Large intestine (tissue), 3 donors: ENCODE results near the gene BZW2. TPM values are rescaled to one million over a fixed set of nuclear protein-coding genes. Genes with fewer than 3 reads are reported as not detected.
A peak's percentile ranks its signal among the peaks of the same experiment; 100 is the strongest.
"Not testable (repeated sequence)": the region's sequence is repeated elsewhere in the genome, so short reads cannot be mapped to it uniquely, and the experiment has no call there.

ENCODE experiments used
- DNase-seq, 2 donors: peaks; one replicate each; pipeline versions ENCODE4 v3.0.0 to v3.0.0-alpha.2; 2013
- H3K27ac ChIP-seq: one replicate; pipeline ENCODE4 v1.5.1; 2013; ENCODE audit warnings: low read length
- H3K27me3 ChIP-seq: 2 replicates; pipeline ENCODE4 v1.6.1; 2013; ENCODE audit warnings: low read length; ENCODE audit not compliant: control insufficient read depth, insufficient read depth
- H3K36me3 ChIP-seq: 2 replicates; pipeline ENCODE4 v1.6.1; 2013; ENCODE audit warnings: low read length; ENCODE audit not compliant: control insufficient read depth, insufficient read depth
- H3K4me1 ChIP-seq: one replicate; pipeline ENCODE4 v1.6.1; 2013; ENCODE audit warnings: low read length; ENCODE audit not compliant: control insufficient read depth, insufficient read depth
- H3K4me3 ChIP-seq: one replicate; pipeline ENCODE4 v1.5.1; 2013; ENCODE audit warnings: low read length
- H3K9me3 ChIP-seq: one replicate; pipeline ENCODE4 v1.6.1; 2013; ENCODE audit warnings: mild to moderate bottlenecking, low read depth, low read length, moderate library complexity; ENCODE audit not compliant: control insufficient read depth
- WGBS: methylation state at CpG from one replicate; pipeline ENCODE4 v1.1.5; 2013; ENCODE audit warnings: low lambda C conversion rate; ENCODE audit not compliant: insufficient coverage; 5-methylcytosine and 5-hydroxymethylcytosine counted together
- polyA plus RNA-seq: library from polyadenylated mRNA; unstranded; fragments of 120-200 nt; gene quantifications from one replicate; pipeline ENCODE4 v1.2.1, GENCODE V29; 2013

The BZW2 gene
- polyA plus RNA-seq, 1 donor: 69.7 TPM

- Histone ChIP-seq H3K27ac (peak overlapping the region; percentile 91), H3K36me3 (peaks cover 12% of the 10 kb centered on the region), H3K4me3 (no peak overlapping the region), H3K4me1 (peaks cover 16% of the 10 kb centered on the region), H3K9me3 (no peaks in the 10 kb centered on the region), H3K27me3 (no peaks in the 10 kb centered on the region)
- no CpG with 5 or more reads among the region's 5 CpGs for WGBS
- DNase-seq: no peak
Measured at GRCh38 chr7:16668978-16669377, 23.0 kb downstream of the BZW2 start.

DNA sequence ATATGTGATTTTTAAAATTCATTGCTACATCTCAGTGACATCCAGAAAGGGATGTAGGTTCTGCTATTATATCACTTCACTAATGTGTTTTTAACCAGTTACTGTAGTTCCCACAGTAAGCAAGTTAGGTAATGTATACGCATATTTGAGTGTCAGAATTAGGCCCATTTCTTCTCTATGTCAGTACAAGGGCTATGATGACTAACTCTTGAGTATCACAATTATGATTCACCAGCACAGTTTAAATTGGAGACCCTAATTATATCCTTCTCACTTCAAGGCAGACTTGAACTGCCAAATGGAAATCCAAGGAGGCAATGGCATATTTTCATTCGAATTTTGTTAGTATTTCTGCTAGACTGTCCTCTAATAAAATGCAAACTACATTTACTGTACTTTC lies 23.6 kb downstream of the BZW2 start:
- Histone ChIP-seq H3K4me3 (no peak overlapping the region), H3K9me3 (no peaks in the 10 kb centered on the region), H3K4me1 (peaks cover 16% of the 10 kb centered on the region), H3K36me3 (peaks cover 17% of the 10 kb centered on the region), H3K27me3 (no peaks in the 10 kb centered on the region), H3K27ac (peak overlapping the region; percentile 32)
- no peak for DNase-seq
- whole genome bisulfite sequencing: 90% methylated on average over 1 of the region's 2 CpGs

- Histone ChIP-seq H3K4me1 (peaks cover 16% of the 10 kb centered on the region), H3K4me3 (no peak overlapping the region), H3K9me3 (no peaks in the 10 kb centered on the region), H3K27ac (no peak overlapping the region), H3K36me3 (peaks cover 19% of the 10 kb centered on the region), H3K27me3 (no peaks in the 10 kb centered on the region)
- no CpG with 5 or more reads among the region's 1 CpG for WGBS
- no peak for DNase-seq
Measured at GRCh38 chr7:16670021-16670420, 24.0 kb downstream of the BZW2 start.

GRCh38 chr7:16670731-16671344 lies 24.9 kb downstream of the BZW2 start:
- DNase-seq: no peak
- Histone ChIP-seq H3K27ac (no peak overlapping the region), H3K4me1 (peaks cover 16% of the 10 kb centered on the region), H3K27me3 (no peaks in the 10 kb centered on the region), H3K36me3 (peaks cover 25% of the 10 kb centered on the region), H3K9me3 (no peaks in the 10 kb centered on the region), H3K4me3 (no peak overlapping the region)
- 100% methylated on average over 1 of the region's 4 CpGs for WGBS

GRCh38 chr7:16671811-16672210 lies 25.8 kb downstream of the BZW2 start:
- Histone ChIP-seq H3K4me1 (peaks cover 16% of the 10 kb centered on the region), H3K36me3 (peaks cover 22% of the 10 kb centered on the region), H3K4me3 (no peak overlapping the region), H3K27ac (no peak overlapping the region), H3K9me3 (no peaks in the 10 kb centered on the region), H3K27me3 (no peaks in the 10 kb centered on the region)
- 57% methylated on average over 1 of the region's 3 CpGs for WGBS
- DNase-seq: no peak

- no peaks in the 10 kb centered on the region for H3K4me1 ChIP-seq
- WGBS: 100% methylated on average over 1 of the region's 3 CpGs
- no peak for DNase-seq
- H3K36me3 ChIP-seq: peaks cover 38% of the 10 kb centered on the region
- no peak overlapping the region for H3K27ac ChIP-seq
- no peak overlapping the region for H3K4me3 ChIP-seq
- H3K9me3 ChIP-seq: peaks cover 3% of the 10 kb centered on the region
- no peaks in the 10 kb centered on the region for H3K27me3 ChIP-seq
Measured at GRCh38 chr7:16675277-16675676, 29.3 kb downstream of the BZW2 start.

GRCh38 chr7:16677978-16678494 lies 32.1 kb downstream of the BZW2 start:
- WGBS: 76% methylated on average over 2 of the region's 12 CpGs
- no peak for DNase-seq
- peaks cover 50% of the 10 kb centered on the region for H3K36me3 ChIP-seq

DNA sequence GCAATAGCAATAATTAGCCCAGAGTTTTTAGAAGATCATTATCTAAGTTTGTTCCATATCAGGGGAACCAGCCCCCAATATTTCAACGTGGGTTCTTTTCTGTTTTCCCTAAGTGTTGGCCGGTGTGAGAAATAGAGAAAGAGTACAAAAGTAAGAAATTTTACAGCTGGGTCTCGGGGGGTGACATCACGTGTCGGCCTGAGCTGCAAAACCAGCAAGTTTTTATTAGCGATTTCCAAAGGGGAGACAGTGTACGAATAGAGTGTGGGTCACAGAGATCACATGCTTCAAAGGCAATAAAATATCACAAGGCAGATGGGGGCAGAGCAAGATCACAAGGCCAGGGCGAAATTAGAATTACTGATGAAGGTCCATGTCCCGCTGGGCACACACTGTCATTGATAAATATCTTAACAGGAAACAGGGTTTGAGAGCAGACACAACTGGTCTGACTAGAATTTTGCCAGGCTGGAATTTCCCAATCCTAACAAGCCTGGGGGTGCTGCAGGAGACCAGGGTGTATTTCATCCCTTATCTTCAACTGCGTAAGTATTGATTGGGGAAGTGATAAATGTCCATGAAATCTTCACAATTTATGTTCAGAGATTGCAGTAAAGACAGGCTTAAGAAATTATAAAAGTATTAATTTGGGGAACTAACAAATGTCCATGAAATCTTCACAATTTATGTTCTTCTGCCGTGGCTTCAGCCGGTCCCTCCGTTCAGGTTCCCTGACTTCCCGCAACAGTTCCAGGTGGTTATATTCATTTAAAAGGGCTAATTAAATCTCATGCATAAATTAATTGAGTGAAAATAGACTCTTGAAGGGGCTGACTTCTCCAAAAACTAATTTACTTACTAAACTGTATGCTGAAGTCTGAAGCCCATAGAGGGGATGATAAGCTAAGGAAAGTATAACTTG lies 32.9 kb downstream of the BZW2 start:
- not testable (repeated sequence) for H3K4me1 ChIP-seq, H3K9me3 ChIP-seq, H3K27me3 ChIP-seq, H3K4me3 ChIP-seq, H3K27ac ChIP-seq, DNase-seq
- peaks cover 50% of the 10 kb centered on the region for H3K36me3 ChIP-seq
- 40% methylated on average over 1 of the region's 14 CpGs for WGBS

More at GRCh38 chr7:16677978-16678494, 32.1 kb downstream of the BZW2 start:
- Histone ChIP-seq H3K27me3 (no peaks in the 10 kb centered on the region), H3K27ac (no peak overlapping the region), H3K4me3 (no peak overlapping the region), H3K9me3 (peaks cover 3% of the 10 kb centered on the region), H3K4me1 (no peaks in the 10 kb centered on the region)

DNA sequence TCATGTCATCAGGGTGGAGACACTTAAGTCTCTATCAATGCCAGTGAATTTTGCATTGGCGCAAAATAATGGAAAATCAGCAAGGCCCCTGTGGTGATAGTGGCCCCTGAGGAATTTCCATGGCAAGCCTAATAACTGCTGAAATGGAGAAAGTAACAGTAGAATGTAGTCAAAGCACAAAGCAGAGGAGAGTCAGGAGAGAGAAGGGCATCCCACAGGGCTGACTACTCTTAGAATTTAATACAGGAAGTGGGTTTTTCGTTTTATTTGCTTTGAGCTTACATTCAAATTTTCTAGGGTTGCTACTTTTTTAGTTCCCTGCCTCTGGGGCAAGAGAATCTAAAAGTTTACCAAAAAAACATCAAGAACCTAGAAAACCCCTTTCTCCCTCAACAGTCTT lies 39.0 kb downstream of the BZW2 start:
- no peaks in the 10 kb centered on the region for H3K9me3 ChIP-seq
- WGBS: 83% methylated on average over 1 of the region's 2 CpGs
- H3K27ac ChIP-seq: no peak overlapping the region
- DNase-seq: no peak
- H3K4me1 ChIP-seq: no peaks in the 10 kb centered on the region
- H3K4me3 ChIP-seq: no peak overlapping the region
- H3K27me3 ChIP-seq: no peaks in the 10 kb centered on the region
- H3K36me3 ChIP-seq: peaks cover 31% of the 10 kb centered on the region

- Histone ChIP-seq H3K9me3 (no peaks in the 10 kb centered on the region), H3K36me3 (peaks cover 30% of the 10 kb centered on the region), H3K27me3 (no peaks in the 10 kb centered on the region), H3K27ac (no peak overlapping the region), H3K4me1 (no peaks in the 10 kb centered on the region), H3K4me3 (no peak overlapping the region)
- 82% methylated on average over 1 of the region's 2 CpGs for WGBS
- no peak for DNase-seq
Measured at GRCh38 chr7:16685535-16685934, 39.6 kb downstream of the BZW2 start.
